ENCODE measurements around the gene IKZF5. TPM values are rescaled to one million over a fixed set of nuclear protein-coding genes. Genes with fewer than 3 reads are reported as not detected.

IKZF5 gene, protein sequence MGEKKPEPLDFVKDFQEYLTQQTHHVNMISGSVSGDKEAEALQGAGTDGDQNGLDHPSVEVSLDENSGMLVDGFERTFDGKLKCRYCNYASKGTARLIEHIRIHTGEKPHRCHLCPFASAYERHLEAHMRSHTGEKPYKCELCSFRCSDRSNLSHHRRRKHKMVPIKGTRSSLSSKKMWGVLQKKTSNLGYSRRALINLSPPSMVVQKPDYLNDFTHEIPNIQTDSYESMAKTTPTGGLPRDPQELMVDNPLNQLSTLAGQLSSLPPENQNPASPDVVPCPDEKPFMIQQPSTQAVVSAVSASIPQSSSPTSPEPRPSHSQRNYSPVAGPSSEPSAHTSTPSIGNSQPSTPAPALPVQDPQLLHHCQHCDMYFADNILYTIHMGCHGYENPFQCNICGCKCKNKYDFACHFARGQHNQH
- total RNA-seq: 7.7 TPM

GRCh38 chr10:123008355-123009104 lies at the start of gene IKZF5, which contains the start of gene ACADSB:
TSS of gene IKZF5 (minus strand) at chr10:123008795. CDS start at chr10:122998625, 10,170 bp downstream.
TSS of gene ACADSB (plus strand) at chr10:123009006. CDS start at chr10:123009030, 24 bp downstream.
- peak; percentile 99 for ATAC-seq

DNA sequence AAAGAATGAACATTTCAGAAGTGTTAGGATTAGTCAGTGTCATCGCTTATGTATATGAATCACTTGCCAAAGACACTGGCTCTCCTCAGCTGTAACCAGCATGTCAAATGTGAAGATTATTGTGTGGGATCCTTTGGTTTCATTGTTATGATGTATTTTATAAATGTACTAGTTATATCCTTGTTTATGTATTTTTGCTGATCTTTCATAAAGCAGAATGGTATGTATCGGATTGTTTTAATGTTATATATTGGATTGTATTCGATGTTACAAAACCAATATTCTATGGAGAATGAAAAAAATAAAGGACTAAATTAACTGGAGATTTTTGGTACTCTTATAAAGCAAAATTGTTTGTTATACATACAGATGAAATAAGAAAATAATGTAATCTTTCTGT lies 49.4 kb upstream of the IKZF5 start:
- no peak for ATAC-seq

GRCh38 chr10:123045961-123046731 lies 37.6 kb upstream of the IKZF5 start:
- no peak for ATAC-seq

DNA sequence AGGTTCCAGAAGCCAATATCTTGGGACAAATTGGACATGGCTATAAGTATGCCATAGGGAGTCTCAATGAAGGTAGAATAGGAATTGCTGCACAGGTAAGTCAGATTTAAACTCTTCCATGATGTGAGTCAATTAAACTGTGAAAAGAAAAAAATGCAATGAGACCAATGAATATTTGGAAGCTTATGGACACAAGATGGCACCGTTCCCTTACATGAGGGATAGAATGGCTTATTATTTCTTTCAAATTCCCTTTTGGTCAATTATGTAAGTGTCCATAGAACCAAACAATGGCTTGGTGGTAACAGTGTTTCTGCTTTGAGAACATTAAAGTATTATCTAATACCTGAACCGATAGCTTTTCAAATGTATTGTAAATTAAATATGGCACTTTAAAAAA lies 35.8 kb upstream of the IKZF5 start:
- no peak for ATAC-seq

DNA sequence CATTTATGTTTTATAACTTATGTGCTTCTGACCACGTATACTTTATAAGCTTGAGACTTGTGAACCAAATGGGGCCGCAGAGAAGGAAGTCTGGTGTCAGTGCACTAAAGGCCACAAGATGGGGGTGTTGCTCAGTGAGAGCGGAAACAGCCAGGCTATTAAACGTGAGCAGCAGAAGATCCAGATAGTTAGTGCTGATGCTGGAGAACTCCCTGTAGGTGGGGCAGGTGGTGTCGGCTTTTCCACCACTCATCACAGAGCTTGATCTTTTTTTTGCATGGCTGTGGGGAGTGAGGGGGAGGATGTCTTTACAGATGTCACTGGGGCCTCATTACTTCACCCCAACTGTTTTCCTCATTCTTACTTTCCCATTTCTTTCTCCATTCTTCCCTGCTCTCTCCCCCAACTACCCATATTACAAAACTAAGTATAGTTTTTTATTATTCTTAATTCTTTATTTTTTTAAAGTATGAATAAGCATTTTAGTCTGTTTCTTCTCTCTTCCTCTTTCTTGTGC lies 34.9 kb upstream of the IKZF5 start:
- ATAC-seq: peak; percentile 87

GRCh38 chr10:123042708-123043408 lies 34.3 kb upstream of the IKZF5 start:
- ATAC-seq: no peak

DNA sequence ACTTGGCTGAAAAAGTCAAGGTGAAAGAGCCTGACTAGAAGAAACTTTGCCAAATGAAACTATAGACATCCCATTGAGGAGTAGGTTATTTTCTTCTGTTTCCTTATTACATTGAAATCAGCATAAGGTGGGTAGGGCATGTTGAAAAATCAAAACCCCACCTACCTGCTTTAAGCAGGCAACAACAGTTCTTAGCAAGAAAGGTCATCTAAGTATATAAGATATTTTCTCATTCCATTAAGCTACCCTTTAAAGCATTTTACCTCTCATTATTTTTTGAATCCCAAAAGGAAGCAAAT lies 31.0 kb upstream of the IKZF5 start:
- no peak for ATAC-seq

GRCh38 chr10:123038782-123039631 lies 30.4 kb upstream of the IKZF5 start:
- ATAC-seq: no peak

- no peak for ATAC-seq
Observed at GRCh38 chr10:123035467-123036086, 27.0 kb upstream of the IKZF5 start.

- no peak for ATAC-seq
Observed at GRCh38 chr10:123034332-123034731, 25.7 kb upstream of the IKZF5 start.

DNA sequence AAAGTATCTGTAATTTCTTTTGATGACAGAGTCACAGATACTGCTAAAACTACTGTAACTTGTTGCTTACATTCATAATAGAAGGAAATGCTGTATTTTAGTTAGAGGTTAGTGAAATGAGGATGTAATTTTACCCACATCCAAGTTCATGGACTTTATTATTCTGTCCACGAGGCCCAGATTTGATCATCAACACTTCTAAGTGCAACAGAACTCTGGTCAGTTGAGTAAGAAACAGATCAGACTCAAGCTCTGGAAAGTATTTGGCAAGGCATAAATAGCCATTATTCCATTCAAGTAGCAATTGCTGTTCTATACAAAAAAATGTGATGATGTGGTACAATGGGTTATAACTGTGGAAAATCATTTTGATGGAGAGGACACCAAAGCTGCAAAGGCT lies 22.5 kb upstream of the IKZF5 start:
- no peak for ATAC-seq

DNA sequence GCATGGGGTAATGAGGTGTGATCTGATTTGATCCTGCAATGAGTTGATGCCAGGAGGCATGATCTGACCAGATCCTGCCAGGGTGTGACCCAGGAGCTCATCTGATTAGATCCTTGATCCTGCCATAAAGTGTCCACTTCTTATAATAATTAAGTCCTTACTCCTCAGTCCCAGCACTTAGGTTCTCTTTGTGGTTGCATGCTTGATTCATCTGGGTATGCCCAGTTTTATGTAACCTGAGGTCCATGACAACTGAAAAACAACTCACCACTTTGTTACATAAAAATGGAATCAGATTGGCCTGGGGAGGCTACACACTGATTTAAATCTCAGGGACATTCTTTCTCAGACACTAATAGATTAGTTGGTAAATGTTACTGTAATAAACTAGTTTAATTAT lies 19.3 kb upstream of the IKZF5 start:
- ATAC-seq: no peak

DNA sequence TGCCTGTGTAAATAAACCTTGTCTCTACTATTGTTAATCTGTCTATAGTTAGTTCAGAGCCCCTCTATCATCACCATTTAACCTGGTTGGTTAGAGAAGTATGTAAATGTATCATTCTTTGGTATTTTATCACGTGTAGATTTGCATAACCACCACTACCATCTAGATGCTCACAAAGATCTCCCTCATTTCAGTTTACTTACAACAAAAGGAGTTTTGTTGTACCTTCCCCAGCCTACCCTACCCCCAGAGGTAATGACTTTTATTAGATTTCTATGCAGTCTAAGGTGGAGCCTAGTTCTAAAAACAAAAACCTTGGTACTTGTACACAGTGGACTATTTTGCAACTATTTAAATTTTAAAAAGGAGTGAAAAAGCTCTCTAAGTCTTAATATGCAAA lies 17.7 kb upstream of the IKZF5 start:
- no peak for ATAC-seq

DNA sequence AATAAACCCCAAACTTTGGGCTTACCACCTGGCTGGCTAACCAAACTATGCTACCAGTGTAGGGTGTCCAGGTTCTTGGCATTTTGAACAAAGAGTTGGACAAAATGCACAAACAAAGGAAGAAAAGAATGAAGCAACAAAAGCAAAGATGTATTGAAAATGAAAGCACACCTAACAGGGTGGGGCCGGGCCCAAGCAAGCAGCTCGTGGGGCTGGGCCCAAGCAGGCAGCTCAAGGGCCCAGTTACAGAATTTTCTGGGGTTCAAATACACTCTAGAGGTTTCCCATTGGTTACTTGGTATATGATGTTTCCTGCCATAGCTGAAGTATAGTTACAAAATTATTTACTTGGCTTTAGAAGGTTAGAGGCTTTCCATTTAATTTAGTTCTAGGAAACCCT lies 15.9 kb upstream of the IKZF5 start:
- ATAC-seq: no peak

DNA sequence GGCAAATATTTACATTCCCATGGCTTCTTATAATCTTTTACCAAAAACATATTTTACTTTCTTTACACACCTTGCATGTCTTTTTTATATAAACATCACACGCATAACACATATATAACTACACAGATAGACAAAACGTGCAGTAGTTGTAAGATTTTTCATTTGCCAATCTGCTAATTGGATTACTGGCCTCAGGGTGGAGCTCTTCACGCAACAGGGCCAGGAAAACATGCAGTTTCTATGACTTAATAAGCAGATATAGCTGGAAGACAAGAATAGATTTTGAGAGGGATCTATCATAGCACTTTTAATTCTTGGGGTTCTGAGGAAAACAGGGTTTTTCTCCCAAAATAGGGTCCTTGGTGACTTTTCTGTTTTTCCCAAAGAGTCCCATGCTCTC lies 12.9 kb upstream of the IKZF5 start:
- no peak for ATAC-seq

GRCh38 chr10:123019941-123020703 lies 11.5 kb upstream of the IKZF5 start:
- no peak for ATAC-seq

DNA sequence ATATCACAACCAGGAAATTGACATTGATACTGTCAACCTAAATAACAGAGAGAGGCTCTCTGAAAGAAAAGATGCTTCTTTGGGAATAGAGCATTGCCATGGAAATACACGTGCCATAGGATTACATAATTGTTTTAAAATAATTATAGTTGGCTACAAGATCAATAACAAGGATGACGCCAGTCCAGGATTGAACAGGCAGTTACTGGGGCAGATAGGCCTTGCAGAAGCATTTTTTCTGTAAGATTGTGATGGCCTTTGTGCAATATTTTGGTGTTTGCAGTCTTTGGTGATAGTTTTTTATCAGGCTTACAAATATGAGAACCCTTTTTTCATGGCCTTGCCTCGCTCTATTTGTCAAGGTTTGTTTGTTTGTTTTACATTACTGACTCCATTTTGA lies 10.7 kb upstream of the IKZF5 start:
- no peak for ATAC-seq

DNA sequence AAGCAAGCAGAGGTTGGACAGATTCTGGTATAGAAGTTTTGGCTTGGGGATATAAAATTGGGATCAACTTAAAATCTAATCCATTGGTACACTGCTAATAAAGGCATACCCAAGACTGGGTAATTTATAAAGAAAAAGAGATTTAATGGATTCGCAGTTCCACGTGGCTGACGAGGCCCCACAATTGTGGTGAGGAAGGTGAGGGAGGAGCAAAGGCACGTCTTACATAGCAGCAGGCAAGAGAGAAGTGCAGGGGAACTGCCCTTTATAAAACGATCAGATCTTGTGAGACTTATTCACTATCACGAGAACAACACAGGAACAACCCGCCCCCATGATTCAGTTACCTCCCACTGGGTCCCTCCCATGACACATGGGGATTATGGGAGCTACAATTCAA lies 9.9 kb upstream of the IKZF5 start:
- ATAC-seq: no peak

DNA sequence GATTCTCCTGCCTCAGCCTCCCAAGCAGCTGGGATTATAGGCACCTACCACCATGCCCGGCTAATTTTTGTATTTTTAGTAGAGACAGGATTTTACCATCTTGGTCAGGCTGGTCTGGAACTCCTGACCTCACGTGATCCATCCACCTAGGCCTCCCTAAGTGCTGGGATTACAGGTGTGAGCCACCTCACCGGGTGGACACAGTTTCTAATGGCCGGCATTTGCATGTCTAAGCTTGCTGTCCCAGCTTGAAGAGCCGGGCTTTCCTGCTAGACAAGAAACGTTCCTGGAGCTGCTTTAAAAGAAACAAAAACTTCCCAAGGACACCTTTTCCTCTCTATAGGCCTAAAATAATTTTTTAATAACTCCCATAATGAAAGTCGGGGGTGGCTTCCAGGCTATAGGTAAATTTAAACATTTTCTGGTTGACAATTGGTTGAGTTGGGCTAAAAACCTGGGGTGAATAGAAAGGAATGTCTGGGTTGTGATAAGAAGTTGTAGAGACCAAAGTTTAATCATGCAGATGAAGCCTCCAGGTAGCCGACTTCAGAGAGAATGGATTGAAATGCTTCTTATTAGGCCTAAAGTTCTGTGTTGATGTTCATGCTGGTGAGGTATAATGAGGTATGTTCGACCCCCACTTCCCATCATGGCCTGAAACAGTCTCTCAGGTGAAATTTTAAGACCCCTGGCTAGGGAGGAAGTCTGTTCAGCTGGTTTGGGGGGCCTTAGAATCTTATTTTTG lies 9.0 kb upstream of the IKZF5 start:
- ATAC-seq: peak; percentile 85

All from esophagus mucosa (tissue), 1 donor.